ENCODE results near the gene FFAR3.
"Not testable (repeated sequence)": the region's sequence is repeated elsewhere in the genome, so short reads cannot be mapped to it uniquely, and the experiment has no call there.

DNA sequence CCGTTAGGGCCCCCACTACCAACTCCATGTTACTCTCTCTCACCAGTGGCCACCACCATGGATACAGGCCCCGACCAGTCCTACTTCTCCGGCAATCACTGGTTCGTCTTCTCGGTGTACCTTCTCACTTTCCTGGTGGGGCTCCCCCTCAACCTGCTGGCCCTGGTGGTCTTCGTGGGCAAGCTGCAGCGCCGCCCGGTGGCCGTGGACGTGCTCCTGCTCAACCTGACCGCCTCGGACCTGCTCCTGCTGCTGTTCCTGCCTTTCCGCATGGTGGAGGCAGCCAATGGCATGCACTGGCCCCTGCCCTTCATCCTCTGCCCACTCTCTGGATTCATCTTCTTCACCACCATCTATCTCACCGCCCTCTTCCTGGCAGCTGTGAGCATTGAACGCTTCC, 574 bp downstream of the FFAR3 start:
- TF ChIP-seq, protein P1, sequence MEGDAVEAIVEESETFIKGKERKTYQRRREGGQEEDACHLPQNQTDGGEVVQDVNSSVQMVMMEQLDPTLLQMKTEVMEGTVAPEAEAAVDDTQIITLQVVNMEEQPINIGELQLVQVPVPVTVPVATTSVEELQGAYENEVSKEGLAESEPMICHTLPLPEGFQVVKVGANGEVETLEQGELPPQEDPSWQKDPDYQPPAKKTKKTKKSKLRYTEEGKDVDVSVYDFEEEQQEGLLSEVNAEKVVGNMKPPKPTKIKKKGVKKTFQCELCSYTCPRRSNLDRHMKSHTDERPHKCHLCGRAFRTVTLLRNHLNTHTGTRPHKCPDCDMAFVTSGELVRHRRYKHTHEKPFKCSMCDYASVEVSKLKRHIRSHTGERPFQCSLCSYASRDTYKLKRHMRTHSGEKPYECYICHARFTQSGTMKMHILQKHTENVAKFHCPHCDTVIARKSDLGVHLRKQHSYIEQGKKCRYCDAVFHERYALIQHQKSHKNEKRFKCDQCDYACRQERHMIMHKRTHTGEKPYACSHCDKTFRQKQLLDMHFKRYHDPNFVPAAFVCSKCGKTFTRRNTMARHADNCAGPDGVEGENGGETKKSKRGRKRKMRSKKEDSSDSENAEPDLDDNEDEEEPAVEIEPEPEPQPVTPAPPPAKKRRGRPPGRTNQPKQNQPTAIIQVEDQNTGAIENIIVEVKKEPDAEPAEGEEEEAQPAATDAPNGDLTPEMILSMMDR (IDR thresholded peaks at IDR 0.05), result not testable (repeated sequence)
- not testable (repeated sequence) for TF ChIP-seq POLR2AphosphoS5, POLR2A (IDR thresholded peaks at IDR 0.05)

All from sigmoid colon (tissue), 4 donors.